Adrenal gland (tissue), 12 donors: ENCODE results near the gene CDH12. TPM values are rescaled to one million over a fixed set of nuclear protein-coding genes. Genes with fewer than 3 reads are reported as not detected.

ENCODE experiments used
- DNase-seq, 7 donors: peaks; one replicate each; pipeline ENCODE4 v3.0.0-alpha.2; 2019 to 2020
- H3K27ac ChIP-seq, 5 donors: fragments of 200-600 bp; sonication (generic) in 4 of 5; 1 replicate in 3 of 5; 2 replicates in 2 of 5; pipeline versions ENCODE4 v1.5.1 to v1.8.0; 2016 to 2020; ENCODE audit warnings: mild to moderate bottlenecking in 1 of 5
- H3K27me3 ChIP-seq: fragments of 200-600 bp; 2 replicates; pipeline ENCODE4 v1.8.0; 2021
- H3K36me3 ChIP-seq, 2 donors: fragments of 200-600 bp; replicated peaks in 1 of 2; 1 replicate in 1 of 2; 2 replicates in 1 of 2; pipeline versions ENCODE4 v1.5.1 to v1.8.0; 2018 to 2022
- H3K4me1 ChIP-seq, 2 donors: fragments of 200-600 bp; replicated peaks in 1 of 2; 1 replicate in 1 of 2; 2 replicates in 1 of 2; pipeline versions ENCODE4 v1.5.1 to v1.8.0; 2018 to 2021
- H3K4me3 ChIP-seq, 4 donors: fragments of 200-600 bp; sonication (generic) in 3 of 4; one replicate each; pipeline ENCODE4 v1.5.1; 2016 to 2018
- H3K9me3 ChIP-seq, 3 donors: fragments of 200-600 bp; sonication (generic) in 1 of 3; replicated peaks in 1 of 3; 1 replicate in 2 of 3; 2 replicates in 1 of 3; pipeline versions ENCODE4 v1.5.1 to v1.8.0; 2016 to 2021
- CTCF ChIP-seq, 6 experiments: fragments of 450-650 bp in 4 of 6; fragments of 200-600 bp in 2 of 6; sonication (generic) in 1 of 6; IDR thresholded peaks; 1 replicate in 5 of 6; 2 replicates in 1 of 6; pipeline versions ENCODE4 v1.5.1 to v1.8.0; 2016 to 2021; ENCODE audit warnings: antibody characterized with exemption in 6 of 6, mild to moderate bottlenecking in 2 of 6, moderate library complexity in 1 of 6
- POLR2A ChIP-seq, 2 donors: fragments of 450-650 bp; IDR thresholded peaks; one replicate each; pipeline ENCODE4 v1.6.1; 2017; ENCODE audit warnings: antibody characterized with exemption in 2 of 2, mild to moderate bottlenecking in 2 of 2, moderate library complexity in 1 of 2
- WGBS, 4 donors: extraction: QIAGEN DNeasy Blood & Tissue Kit in 2 of 4; methylation state at CpG; one replicate each; pipeline versions ENCODE4 v1.1.5 to v1.1.7; 2013 to 2017; 5-methylcytosine and 5-hydroxymethylcytosine counted together
- intact Hi-C, 2 donors: fragments of 100-400 bp; cut with DNase I; formaldehyde crosslinking; loops; one replicate each; pipeline versions ENCODE4 v1.14.1 to v1.15.0; 2022 to 2023
- polyA plus RNA-seq, 3 donors: library from polyadenylated mRNA; stranded (reverse); fragments of 200-250 nt in 2 of 3; fragments of 350-450 nt in 1 of 3; fragmentation: Illumina TruSeq in 1 of 3; extraction: RNeasy Lipid Tissue Mini Kit (QIAGEN cat#74804) in 1 of 3; gene quantifications; one replicate each; pipeline ENCODE4 v1.2.3, GENCODE V29; 2013 to 2014
- total RNA-seq, 9 donors: library from RNA; depleted of rRNA in 4 of 9; stranded (reverse); fragments of >200 nt in 4 of 9; fragments of 120-200 nt in 1 of 9; fragmentation: NEBNext Ultra II Directional in 1 of 9; extraction: Animal tissue kit (Norgen Biotek cat#: 25700) in 1 of 9; gene quantifications; one replicate each; pipeline versions ENCODE4 v1.1.0 to v1.2.4, GENCODE V29; 2013 to 2023
- donor health status: healthy with polysubstance abuse.
- donor health status: Bipolar disorder and iron deficiency.
- donor health status: DM: yes; HTN: yes; CAD: no.
- donor health status: DM: no; HTN: no; CAD: no.
- donor health status: DM: no; HTN: no; CAD: no.
- donor health status: DM: yes; HTN: yes; CAD: no.

CDH12 gene
- total and polyA plus RNA-seq, 12 donors: 0.80 to 16.5 (median 7.8) TPM

DNA sequence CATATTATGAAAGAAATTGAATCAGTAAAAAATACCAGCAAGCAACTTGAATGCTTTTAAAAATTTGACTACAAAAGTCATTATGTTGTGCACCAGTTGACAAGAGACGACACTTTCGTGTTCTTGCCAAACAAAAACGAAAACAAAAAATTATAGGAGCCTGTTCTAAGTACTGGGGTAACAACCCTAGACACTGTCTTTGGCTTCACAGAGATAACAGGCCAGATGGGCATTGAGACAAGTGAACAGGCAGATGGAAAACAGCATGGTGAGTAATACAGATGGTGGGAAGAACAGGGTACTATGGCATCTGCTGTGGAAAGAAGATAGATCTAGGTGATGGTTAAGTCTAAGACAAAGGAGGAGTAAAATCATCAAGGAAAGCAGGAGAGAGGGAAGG lies 99.0 kb downstream of the CDH12 start:
- Histone ChIP-seq H3K4me3 (no peak overlapping the region), H3K4me1 (no peaks in the 10 kb centered on the region), H3K9me3 (no peaks in the 10 kb centered on the region), H3K36me3 (no peaks in the 10 kb centered on the region), H3K27me3 (no peaks in the 10 kb centered on the region), H3K27ac (no peak overlapping the region)
- TF ChIP-seq CTCF (IDR thresholded peaks at IDR 0.05): no peak
- no peak for TF ChIP-seq POLR2A (IDR thresholded peaks at IDR 0.05)
- intact Hi-C loops: no loop called here
- WGBS, 4 donors: 70 to 87% (median 84%) methylated on average over 3 of the region's 3 CpGs
- DNase-seq: no peak

DNA sequence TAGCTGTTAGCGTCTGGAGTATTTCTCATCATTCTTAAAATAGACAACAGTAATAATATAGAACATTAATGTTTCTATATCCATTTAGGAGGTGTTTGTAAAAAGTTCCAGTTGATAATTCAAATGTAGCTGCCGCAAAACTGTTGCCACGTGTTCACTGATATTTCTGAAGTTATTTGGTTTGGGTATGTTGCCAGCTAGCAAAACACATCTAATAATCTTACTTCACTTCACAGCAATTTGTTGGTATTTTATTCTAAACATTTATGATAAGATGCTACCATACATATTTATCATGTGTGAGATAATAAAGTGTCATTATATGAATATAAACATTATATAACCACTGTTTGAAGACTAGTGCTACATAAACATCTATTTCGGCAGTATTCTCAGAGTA lies 101.6 kb downstream of the CDH12 start:
- Histone ChIP-seq H3K4me1 (no peaks in the 10 kb centered on the region), H3K27me3 (no peaks in the 10 kb centered on the region), H3K36me3 (no peaks in the 10 kb centered on the region), H3K27ac (no peak overlapping the region), H3K9me3 (no peaks in the 10 kb centered on the region), H3K4me3 (no peak overlapping the region)
- intact Hi-C loops: no loop called here
- no peak for TF ChIP-seq CTCF (IDR thresholded peaks at IDR 0.05)
- no peak for TF ChIP-seq POLR2A (IDR thresholded peaks at IDR 0.05)
- DNase-seq: no peak
- whole genome bisulfite sequencing, 4 donors: 62 to 73% (median 69%) methylated on average over 4 of the region's 4 CpGs

- no peak overlapping the region for H3K4me3 ChIP-seq
- WGBS, 4 donors: 55 to 65% (median 61%) methylated on average over 3 of the region's 3 CpGs
Observed at GRCh38 chr5:22736443-22737003, 116.6 kb downstream of the CDH12 start.

GRCh38 chr5:22734907-22735306 lies 118.2 kb downstream of the CDH12 start:
- no peak for TF ChIP-seq CTCF (IDR thresholded peaks at IDR 0.05)
- TF ChIP-seq POLR2A (IDR thresholded peaks at IDR 0.05): no peak

More at GRCh38 chr5:22736443-22737003, 116.6 kb downstream of the CDH12 start:
- Histone ChIP-seq H3K4me1 (no peaks in the 10 kb centered on the region), H3K27ac (no peak overlapping the region), H3K9me3 (no peaks in the 10 kb centered on the region), H3K36me3 (no peaks in the 10 kb centered on the region), H3K27me3 (no peaks in the 10 kb centered on the region)
- TF ChIP-seq POLR2A (IDR thresholded peaks at IDR 0.05) (no peak), CTCF (IDR thresholded peaks at IDR 0.05) (no peak)
- no peak for DNase-seq
- intact Hi-C loops: no loop called here

More at GRCh38 chr5:22734907-22735306, 118.2 kb downstream of the CDH12 start:
- DNase-seq: no peak
- Histone ChIP-seq H3K9me3 (no peaks in the 10 kb centered on the region), H3K36me3 (no peaks in the 10 kb centered on the region), H3K4me1 (no peaks in the 10 kb centered on the region), H3K27me3 (no peaks in the 10 kb centered on the region), H3K4me3 (no peak overlapping the region), H3K27ac (no peak overlapping the region)
- 79 to 89% (median 81%) methylated on average over 2 of the region's 2 CpGs for WGBS, 4 donors
- intact Hi-C loops: no loop called here
